HEK293T (cell line): ENCODE measurements around the gene IL2.

ENCODE experiments used
- FOXA1 ChIP-seq: fragments of 450-650 bp; IDR thresholded peaks from 2 replicates; pipeline ENCODE4 v1.6.1; 2016; ENCODE audit warnings: mild to moderate bottlenecking
- HDGF ChIP-seq: fragments of 450-650 bp; IDR thresholded peaks from 2 replicates; pipeline ENCODE4 v1.6.1; 2017; ENCODE audit warnings: antibody characterized with exemption, borderline replicate concordance
- SP1 ChIP-seq: fragments of 450-650 bp; IDR thresholded peaks from 2 replicates; pipeline ENCODE4 v1.6.1; 2017

DNA sequence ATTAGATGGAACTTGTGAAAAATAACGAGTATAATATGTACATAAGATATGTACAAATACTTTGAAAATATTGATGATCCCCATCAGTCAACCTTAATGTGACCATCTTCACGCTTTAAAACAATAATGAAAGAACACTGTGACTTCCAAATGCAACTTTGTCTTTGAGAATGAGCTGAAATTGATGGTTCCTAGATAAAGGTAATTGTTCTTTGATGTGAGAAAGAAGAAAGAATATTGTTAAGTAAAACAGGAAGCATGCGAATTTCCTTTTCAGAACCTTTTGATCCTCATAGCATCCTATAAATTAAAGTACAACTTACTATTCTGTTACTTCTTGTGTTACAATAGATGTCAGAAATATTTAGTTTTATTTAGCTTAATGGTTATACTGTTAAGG lies 22.2 kb downstream of the IL2 start:
- TF ChIP-seq HDGF = no peak
- no peak for TF ChIP-seq SP1
- TF ChIP-seq FOXA1 = no peak
